HG02571 (cell line): ENCODE results near the gene TBX2.
"Not testable (repeated sequence)": the region's sequence is repeated elsewhere in the genome, so short reads cannot be mapped to it uniquely, and the experiment has no call there.

Experiments used
- ATAC-seq: cut with Tn5 transposase; IDR thresholded peaks from one replicate; pipeline ENCODE4 v1.9.1; 2021; ENCODE audit warnings: mild to moderate bottlenecking, moderate library complexity; ENCODE audit not compliant: unreplicated experiment

Gene TBX2

DNA sequence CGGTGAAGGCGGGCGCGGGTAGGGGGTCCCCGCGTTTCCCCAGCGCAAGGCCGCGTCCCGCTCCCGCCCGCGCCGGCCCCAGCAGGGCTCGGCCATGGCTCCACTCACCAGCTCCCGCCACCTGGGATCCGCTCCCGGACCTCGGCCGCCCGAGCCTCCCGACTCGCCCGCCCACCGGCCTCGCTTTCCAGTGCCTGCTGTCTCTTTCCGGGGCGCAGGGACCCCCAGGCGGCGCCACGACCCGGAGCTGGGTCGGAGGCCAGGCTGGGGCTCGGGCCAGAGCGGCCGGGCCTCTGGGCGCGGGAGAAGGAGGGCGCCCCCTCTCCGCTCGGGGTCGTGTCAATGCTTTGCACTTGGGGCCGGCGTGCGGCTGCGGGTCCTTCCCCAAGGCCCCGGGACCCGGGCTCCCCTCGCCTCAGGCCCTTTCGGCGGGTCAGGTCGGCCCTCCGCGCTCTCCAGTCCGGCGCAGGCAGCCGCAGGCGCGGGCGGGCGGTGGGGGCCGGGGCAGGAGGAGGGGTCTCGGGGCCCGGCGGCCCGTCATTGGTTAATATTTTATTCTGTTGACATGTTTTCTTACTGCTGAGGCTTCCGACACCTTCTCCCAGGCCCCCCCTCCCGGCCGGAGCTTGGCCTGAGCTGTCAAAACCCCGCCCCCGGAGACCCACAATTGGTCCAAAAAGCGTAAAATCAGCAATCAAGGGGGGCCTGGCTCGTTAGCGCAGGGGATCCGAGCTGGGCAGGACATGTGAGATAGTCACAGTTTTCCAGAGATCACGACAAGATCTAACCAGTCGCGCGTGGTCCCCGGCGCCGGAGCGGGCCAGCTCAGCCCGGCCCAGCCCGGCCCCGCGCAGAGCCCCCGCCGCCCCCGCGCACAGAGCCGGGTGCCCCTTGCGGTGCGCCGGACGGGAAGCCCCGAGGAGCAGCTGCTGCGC, at the start of gene TBX2:
Gene TBX2 (plus strand): TSS at position 713 of the 935 bp plus-strand sequence. CDS start 334 bp downstream, outside the sequence.
- ATAC-seq = no peak

- ATAC-seq = no peak
These were observed 47.8 kb upstream of the TBX2 start for GRCh38 chr17:61351745-61352407.

- no peak for ATAC-seq
These were observed 47.3 kb upstream of the TBX2 start for GRCh38 chr17:61352408-61352770.

- ATAC-seq = no peak
These were observed 46.7 kb upstream of the TBX2 start for GRCh38 chr17:61352781-61353491.

DNA sequence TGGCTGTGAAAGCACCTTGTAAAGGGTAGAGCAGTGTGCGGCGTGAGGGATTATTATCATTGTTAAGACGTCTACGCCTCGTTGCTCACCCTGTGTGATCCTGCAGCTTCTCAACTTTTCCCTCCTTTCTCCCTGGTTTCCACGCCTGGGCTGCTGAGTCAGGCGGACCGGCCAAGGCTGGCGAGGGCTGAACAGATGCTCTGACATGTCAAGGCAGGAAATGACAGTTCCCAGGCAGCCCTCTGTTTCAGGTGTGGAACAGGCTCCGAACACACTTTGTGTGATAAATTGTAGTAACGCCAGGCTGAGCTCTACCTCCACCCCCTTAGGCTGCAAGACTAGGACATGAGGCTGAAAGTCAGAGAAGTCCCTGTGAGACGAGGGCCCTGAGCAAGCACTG, 46.0 kb upstream of the TBX2 start:
- ATAC-seq = no peak

DNA sequence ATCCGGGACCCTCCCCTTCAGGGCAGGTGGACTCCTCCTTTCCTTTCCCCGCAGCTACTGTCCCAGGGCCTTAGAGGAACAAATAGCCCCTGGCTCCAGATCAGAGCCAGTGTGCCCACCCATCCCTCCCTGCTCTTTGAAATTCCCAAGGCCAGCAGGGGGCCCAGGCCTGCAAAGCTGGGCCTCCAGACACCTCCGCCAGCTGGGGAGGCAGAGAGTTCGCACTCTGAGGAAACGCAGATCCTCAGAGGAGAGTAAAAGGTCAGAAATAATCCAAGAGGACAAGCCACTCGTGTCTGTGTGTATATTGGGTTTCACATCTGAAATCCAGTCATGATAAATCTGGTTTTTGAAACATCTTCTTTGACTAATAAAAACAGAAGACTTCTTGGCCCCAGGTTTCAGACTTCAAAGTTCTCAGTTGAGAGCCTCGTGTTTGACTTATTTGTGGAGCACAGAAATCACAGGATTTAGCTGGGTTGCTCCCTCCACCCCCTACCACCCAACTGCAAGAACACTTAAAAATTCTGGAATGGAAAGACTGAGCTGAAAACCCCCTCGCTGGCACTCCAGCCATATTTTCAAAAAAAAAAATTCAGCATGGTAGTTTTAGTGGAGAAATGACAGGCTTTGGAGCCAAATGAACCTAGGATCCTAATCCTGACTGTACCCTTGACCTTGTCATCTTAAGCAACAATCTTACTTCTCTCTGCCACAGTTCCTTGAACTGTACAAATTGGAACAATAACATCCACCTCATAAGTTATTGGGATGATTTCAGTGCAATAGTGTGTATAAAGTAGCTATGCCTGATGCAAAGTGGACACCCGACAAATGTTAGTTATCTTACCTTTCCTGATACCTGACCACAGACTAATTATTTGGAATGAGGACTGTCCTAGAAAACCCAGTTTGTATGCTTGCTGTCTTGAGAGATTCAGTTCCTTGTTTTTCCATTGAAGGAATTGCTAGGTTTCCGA, 44.5 kb upstream of the TBX2 start:
- ATAC-seq = no peak

- ATAC-seq = not testable (repeated sequence)
These were observed 42.6 kb upstream of the TBX2 start for GRCh38 chr17:61357061-61357460.

DNA sequence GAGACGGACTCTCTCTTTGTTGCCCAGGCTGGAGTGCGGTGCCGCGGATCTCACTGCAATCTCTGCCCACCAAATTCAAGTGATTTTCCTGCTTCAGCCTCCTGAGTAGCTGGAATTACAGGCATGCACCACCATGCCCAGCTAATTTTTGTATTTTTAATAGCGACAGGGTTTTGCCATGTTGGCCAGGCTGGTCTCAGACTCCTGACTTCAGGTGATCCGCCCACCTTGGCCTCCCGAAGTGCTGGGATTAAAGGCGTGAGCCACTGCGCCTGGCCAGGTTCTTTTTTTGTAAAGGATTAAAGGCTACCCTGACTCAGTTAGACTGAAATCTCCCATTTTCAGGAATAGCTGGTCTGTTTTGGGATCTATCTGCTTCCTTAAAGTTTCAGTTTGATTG, 40.1 kb upstream of the TBX2 start:
- not testable (repeated sequence) for ATAC-seq

DNA sequence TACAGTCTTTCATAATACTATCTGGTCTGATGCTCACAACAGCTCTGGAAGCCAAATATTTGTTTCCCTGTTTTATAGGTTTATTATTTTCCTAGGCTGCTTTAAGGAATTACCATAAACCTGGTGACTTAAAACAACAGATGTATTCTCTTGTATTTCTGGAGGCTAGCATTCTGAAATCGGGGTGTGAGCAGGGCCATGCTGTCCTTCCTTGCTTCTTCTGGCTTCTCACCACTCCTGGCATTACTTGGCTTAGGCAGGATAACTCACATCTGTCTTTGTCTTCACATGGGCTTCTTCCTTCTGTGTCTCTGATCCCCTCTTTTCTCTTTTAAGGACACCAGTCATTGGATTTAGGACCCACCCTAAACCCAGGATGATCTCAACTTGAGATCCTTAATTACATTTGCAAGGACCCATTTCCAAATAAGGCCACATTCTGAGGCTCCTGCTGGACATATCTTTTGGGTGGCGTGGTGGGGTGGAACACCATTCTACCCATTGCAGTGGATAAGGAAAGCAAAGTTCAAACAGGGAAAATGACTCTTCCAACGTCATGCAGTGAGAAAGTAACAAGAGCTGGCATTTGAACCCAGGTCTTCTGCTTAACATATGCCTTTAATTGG, 39.2 kb upstream of the TBX2 start:
- no peak for ATAC-seq

DNA sequence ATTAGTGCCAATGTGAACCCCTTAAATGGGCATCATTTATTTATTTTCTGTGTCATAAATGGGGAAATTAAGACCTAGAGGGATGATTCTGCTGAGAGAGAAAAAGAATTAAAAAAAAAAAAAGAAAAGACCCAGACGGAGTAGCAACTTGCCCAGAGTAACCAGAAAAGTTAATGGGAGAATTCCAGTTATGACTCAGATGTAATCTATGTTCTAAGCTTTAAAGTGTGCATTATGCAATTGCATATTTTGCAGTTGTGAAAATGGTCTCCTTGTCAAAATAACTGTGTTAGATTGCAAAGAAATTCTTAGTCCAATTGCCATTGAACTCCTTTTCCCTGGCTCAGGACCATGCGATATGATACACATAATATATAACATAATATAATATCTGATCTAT, 38.6 kb upstream of the TBX2 start:
- ATAC-seq = no peak

DNA sequence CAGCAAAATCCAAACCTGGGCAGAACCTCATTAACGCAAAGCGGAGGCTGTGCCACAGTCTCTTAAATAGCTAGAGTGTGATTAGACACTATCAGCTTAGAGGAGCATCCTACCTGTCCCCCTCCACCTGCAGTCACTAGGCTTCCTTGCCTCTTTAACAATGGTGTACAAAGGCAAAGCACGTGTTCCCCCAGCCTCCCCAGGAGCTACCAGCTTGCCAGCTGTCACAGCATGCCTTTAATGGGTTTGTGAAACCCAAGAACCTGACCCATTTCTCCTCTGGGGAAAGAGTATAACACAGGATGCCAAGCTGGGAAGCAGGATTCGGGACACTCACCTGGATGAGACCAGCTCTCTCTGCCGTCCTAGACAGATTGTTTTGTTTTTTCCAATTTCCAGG, 37.2 kb upstream of the TBX2 start:
- no peak for ATAC-seq

GRCh38 chr17:61362852-61363600, 36.6 kb upstream of the TBX2 start:
- no peak for ATAC-seq

- no peak for ATAC-seq
These were observed 35.8 kb upstream of the TBX2 start for GRCh38 chr17:61363601-61364462.

DNA sequence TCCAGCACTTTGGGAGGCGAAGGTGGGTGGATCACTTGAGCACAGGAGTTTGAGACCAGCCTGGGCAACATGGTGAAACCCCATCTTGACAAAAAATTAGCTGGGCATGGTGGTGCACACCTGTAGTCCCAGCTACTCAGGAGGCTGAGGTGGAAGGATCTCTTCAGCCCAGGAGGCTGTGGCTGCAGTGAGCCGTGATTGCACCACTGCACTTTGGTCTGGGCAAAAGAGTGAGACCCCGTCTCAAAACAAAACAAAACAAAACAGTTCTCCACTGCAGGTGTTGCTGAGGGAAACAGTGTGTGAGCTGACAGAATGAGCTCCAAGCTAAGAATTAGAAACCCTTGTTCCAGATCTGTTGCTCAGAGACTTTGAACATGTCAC, 35.2 kb upstream of the TBX2 start:
- ATAC-seq = no peak

DNA sequence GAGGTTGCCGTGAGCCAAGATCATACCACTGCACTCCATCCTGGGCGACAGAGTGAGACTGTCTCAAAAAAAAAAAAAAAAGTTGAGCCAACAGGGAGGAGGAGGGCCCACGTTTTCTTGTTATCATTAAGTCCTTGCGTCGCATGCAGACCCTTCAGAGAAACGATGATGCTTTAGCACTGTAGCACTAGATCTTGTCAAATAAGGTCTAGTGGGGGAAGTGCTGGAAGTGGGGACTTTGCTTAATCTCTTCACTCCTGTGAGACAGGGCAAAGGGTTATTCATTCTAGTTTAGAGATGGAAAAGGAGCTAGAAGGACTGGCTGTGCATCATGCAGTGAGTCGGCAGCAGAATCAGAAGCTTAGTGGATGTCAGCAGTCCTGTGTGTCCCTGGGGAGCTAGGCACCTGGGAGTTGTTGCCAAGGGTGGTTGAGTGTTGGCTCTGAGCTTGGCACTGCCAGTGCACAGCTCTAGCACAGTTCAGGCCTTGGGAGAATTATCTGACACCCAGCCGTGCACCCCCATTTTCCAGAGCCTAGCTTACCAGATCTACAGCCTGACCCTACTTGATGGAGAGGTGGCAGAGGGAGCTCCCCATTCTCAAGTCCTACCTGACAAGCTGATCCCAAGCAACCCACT, 33.4 kb upstream of the TBX2 start:
- no peak for ATAC-seq

DNA sequence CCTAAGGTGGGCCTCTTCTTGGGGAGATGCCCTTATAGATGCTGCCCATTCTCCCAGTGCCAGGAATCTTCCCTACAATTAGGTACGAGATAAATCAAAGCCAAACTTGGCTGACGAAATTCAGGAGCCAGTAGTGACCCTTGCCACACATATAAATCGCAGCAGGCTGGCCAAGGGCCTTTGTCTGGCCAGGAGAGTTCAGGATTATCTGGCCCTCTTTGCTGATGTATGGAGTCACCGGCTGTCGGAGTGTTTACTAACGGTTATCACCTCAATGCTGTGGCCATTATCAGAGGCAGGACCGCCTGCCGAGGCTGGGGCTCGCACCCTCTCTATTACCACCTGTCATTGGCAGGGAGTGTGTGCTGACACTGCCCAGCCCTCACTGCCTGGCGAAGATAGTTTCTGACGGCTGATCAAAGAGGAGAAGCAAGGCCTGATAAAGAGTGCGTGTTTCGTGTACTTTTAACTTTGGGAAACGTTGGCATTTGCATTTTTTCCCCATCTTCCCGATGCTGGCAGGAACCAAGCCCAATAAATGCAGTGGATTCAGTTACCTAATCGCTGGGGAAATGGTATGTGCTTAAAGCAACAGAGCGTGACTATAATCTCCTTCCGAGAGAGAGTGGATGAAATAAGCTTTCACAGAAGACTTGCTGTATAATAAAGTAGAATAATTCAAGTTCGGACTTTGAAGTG, 32.8 kb upstream of the TBX2 start:
- no peak for ATAC-seq
